HCT116 (cell line): ENCODE results near the gene FGFR3. TPM values are rescaled to one million over a fixed set of nuclear protein-coding genes. Genes with fewer than 3 reads are reported as not detected.

Source experiments
- ATAC-seq: fragments of 200-7000 bp; cut with Tn5 transposase; 2 replicates; pipeline ENCODE4 v1.9.1; 2020; ENCODE audit warnings: mild to moderate bottlenecking, moderate library complexity
- BruUV-seq: library from RNA; stranded (reverse); fragments of 400-500 nt; replicated peaks from 2 replicates; lab custom pipeline; 2021; lab: Mats Ljungman, UMichigan
- CTCF ChIA-PET: fragments of 300-600 bp; sonication (Branson Sonifier 250); formaldehyde crosslinking; loops from one replicate; lab custom pipeline; 2021; ENCODE audit warnings: antibody characterized with exemption; lab: Charles Lee
- POLR2A ChIA-PET: fragments of 300-600, 350-600 bp; sonication (Branson Sonifier 250); formaldehyde crosslinking; loops from one replicate; lab custom pipeline; 2021; ENCODE audit warnings: antibody characterized with exemption; lab: Charles Lee
- RAD21 ChIA-PET, 2 experiments: fragments of 300-600 bp; sonication (Branson Sonifier 250); formaldehyde crosslinking; loops; one replicate each; lab custom pipeline; 2023; ENCODE audit warnings: low total read pairs in 2 of 2; ENCODE audit not compliant: uncharacterized antibody in 2 of 2, unreplicated experiment in 2 of 2, low non-redundant PET in 1 of 2; lab: Charles Lee
- DNase-seq: peaks from one replicate; pipeline ENCODE4 v3.0.0-alpha.2; 2010; ENCODE audit warnings: low read depth, low spot score
- H2AFZ ChIP-seq: fragments of 200-600 bp; shearing (Covaris generic), sonication (generic); 2 replicates; pipeline ENCODE4 v1.6.1; 2017; ENCODE audit warnings: low read depth, mixed run types, mixed read lengths, antibody characterized with exemption, low read length; ENCODE audit not compliant: poor library complexity, severe bottlenecking
- H3K27ac ChIP-seq: 2 replicates; pipeline ENCODE4 v1.5.1; 2012; ENCODE audit warnings: low read depth, low read length
- H3K27me3 ChIP-seq: fragments of 200-600 bp; sonication (generic); 2 replicates; pipeline ENCODE4 v1.6.1; 2016; ENCODE audit warnings: mixed run types, low read length, mixed read lengths; ENCODE audit not compliant: insufficient read depth
- H3K36me3 ChIP-seq, 2 experiments: fragments of 200-500 bp in 1 of 2; fragments of 200-600 bp in 1 of 2; sonication (Bioruptor generic) in 1 of 2; sonication (generic) in 1 of 2; 2 replicates each; pipeline versions ENCODE4 v1.5.1 to v1.6.1; 2014 to 2016; ENCODE audit warnings: low read length in 2 of 2, inconsistent platforms in 1 of 2, mixed read lengths in 1 of 2, mixed run types in 1 of 2; ENCODE audit not compliant: insufficient read depth in 2 of 2, control insufficient read depth in 1 of 2
- H3K4me1 ChIP-seq, 2 experiments: fragments of 200-600 bp in 1 of 2; sonication (generic) in 1 of 2; 2 replicates each; pipeline versions ENCODE4 v1.5.1 to v1.6.1; 2012 to 2017; ENCODE audit warnings: low read length in 2 of 2, inconsistent platforms in 1 of 2, mild to moderate bottlenecking in 1 of 2, mixed read lengths in 1 of 2, mixed run types in 1 of 2, moderate library complexity in 1 of 2; ENCODE audit not compliant: insufficient read depth in 2 of 2, control insufficient read depth in 1 of 2
- H3K4me2 ChIP-seq: fragments of 200-600 bp; sonication (generic); 2 replicates; pipeline ENCODE4 v1.6.1; 2017; ENCODE audit warnings: mixed run types, low read length, mixed read lengths
- H3K4me3 ChIP-seq, 2 experiments: fragments of 200-600 bp in 1 of 2; sonication (generic) in 1 of 2; replicated peaks in 1 of 2; 2 replicates each; pipeline ENCODE4 v1.5.1; 2011 to 2016; ENCODE audit warnings: low read length in 2 of 2, control low read depth in 1 of 2, low read depth in 1 of 2, mild to moderate bottlenecking in 1 of 2, mixed read lengths in 1 of 2, mixed run types in 1 of 2
- H3K79me2 ChIP-seq: fragments of 200-600 bp; sonication (generic); 2 replicates; pipeline ENCODE4 v1.6.1; 2017; ENCODE audit warnings: mild to moderate bottlenecking, mixed run types, low read length, moderate library complexity, mixed read lengths; ENCODE audit not compliant: insufficient read depth
- H3K9ac ChIP-seq: fragments of 200-600 bp; sonication (generic); 2 replicates; pipeline ENCODE4 v1.6.1; 2016; ENCODE audit warnings: low read length, mixed read lengths
- H3K9me2 ChIP-seq: fragments of 200-600 bp; sonication (generic), shearing (Covaris generic); 2 replicates; pipeline ENCODE4 v1.6.1; 2017; ENCODE audit warnings: mixed run types, mild to moderate bottlenecking, moderate library complexity; ENCODE audit not compliant: insufficient read depth
- H3K9me3 ChIP-seq, 2 experiments: fragments of 200-500 bp in 1 of 2; fragments of 200-600 bp in 1 of 2; sonication (Bioruptor generic) in 1 of 2; sonication (generic) in 1 of 2; 2 replicates each; pipeline ENCODE4 v1.6.1; 2014 to 2017; ENCODE audit warnings: low read length in 2 of 2, mixed read lengths in 2 of 2, inconsistent platforms in 1 of 2, low read depth in 1 of 2, mild to moderate bottlenecking in 1 of 2, mixed run types in 1 of 2, moderate library complexity in 1 of 2; ENCODE audit not compliant: control insufficient read depth in 1 of 2, insufficient read depth in 1 of 2
- H4K20me1 ChIP-seq: fragments of 200-600 bp; sonication (generic), shearing (Covaris generic); 2 replicates; pipeline ENCODE4 v1.6.1; 2017; ENCODE audit warnings: mixed run types, mild to moderate bottlenecking, moderate library complexity; ENCODE audit not compliant: insufficient read depth
- CEBPB ChIP-seq: IDR thresholded peaks from 2 replicates; pipeline ENCODE4 v1.6.1; 2012; ENCODE audit warnings: low read depth
- POLR2A ChIP-seq: IDR thresholded peaks from 2 replicates; pipeline ENCODE4 v1.7.0; 2011; ENCODE audit warnings: borderline replicate concordance; ENCODE audit not compliant: insufficient read depth, insufficient read length; ENCODE audit errors: extremely low read depth
- SIN3A ChIP-seq: IDR thresholded peaks from 2 replicates; pipeline ENCODE4 v1.6.1; 2012; ENCODE audit warnings: low read depth
- YY1 ChIP-seq: IDR thresholded peaks from 2 replicates; pipeline ENCODE4 v1.6.1; 2011; ENCODE audit warnings: low read length, low read depth, moderate library complexity, mild to moderate bottlenecking; ENCODE audit not compliant: insufficient replicate concordance; ENCODE audit errors: extremely low read depth
- ZFX ChIP-seq: fragments of 450-650 bp; IDR thresholded peaks from 2 replicates; pipeline ENCODE4 v1.6.1; 2017
- ZNF274 ChIP-seq: fragments of 200-500 bp; sonication (Bioruptor generic); IDR thresholded peaks from 2 replicates; pipeline ENCODE4 v1.6.1; 2014; ENCODE audit warnings: mild to moderate bottlenecking, low read depth, low read length, inconsistent platforms
- intact Hi-C: fragments of 100-400 bp; cut with micrococcal nuclease; formaldehyde crosslinking; loops from 2 replicates; pipeline ENCODE4 v1.10.0; 2022
- total RNA-seq: library from RNA; stranded (reverse); gene quantifications from one replicate; pipeline ENCODE4 v1.2.1, GENCODE V29; 2021; ENCODE audit not compliant: unreplicated experiment

The FGFR3 gene
- total RNA-seq, 1 experiment from 2014 or later: 31.7 TPM

DNA sequence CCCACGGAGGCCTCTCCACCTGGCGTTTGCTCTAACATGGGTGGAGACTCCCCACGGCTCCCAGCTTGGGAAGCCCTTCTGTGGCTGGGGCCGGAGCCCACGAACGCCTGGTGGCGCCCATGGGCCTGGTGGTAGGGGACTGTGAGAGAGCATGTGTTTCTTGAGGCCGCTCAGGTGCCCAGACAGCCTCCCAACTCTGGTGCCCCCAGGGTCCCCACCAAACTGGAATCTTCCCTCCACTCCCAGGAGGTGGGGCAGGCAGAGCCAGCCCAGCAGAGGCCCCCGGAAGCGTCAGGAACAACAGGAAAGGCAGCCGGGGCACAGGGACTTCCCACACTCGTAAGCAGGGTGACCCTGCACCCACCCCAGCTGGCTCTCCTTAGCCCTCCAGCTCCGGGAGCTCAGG lies 33.3 kb upstream of the FGFR3 start:
- Histone ChIP-seq H4K20me1 (no peaks in the 10 kb centered on the region), H3K9ac (no peak overlapping the region), H3K36me3 (no peaks in the 10 kb centered on the region), H3K4me3 (no peak overlapping the region), H3K9me2 (no peaks in the 10 kb centered on the region), H3K4me1 (peaks cover 15 to 16% of the 10 kb centered on the region in 2 experiments), H2AFZ (no peak overlapping the region), H3K27ac (no peak overlapping the region), H3K79me2 (no peaks in the 10 kb centered on the region), H3K9me3 (no peaks in the 10 kb centered on the region), H3K27me3 (no peaks in the 10 kb centered on the region), H3K4me2 (no peak overlapping the region)
- CTCF ChIA-PET: interaction anchor here (0.6 kb wide), 1 partner anchor 17 kb away, joined by 3 read pairs; no protein-coding TSS in a partner anchor
- ATAC-seq (no peak), DNase-seq (no peak)
- no TSS peak for BruUV-seq
- RAD21 ChIA-PET: no interaction called here
- POLR2A ChIA-PET: no interaction called here
- TF ChIP-seq ZNF274 (no peak), CEBPB (no peak), YY1 (no peak), POLR2A (no peak)
- intact Hi-C loops: no loop called here

DNA sequence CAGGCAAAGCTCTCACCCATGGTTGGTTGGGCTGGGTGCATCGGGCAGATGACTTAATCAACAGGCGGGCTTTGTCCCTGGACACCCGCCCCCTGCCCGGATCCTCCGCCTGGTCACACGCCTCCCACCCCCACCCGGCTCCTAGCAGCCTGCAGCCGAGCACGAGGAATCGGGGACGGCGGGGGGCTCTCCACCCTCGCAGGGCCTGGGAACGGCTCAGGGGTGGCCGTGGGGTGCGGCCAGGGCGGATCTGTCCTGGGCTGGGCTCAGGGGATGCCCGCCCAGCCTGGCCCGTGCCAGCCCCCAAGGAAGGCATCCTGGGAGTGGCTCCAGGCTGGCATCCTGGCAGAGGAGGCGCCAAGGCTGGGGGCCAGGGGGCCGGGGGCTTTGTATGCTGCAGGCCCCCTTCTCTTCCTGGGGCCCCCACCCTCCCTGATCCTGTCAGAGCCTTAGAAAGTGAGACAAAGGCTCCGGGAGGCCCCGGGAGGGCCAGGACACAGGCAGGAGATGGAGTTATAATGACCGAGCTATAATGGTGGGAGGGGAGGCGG lies 32.5 kb upstream of the FGFR3 start:
- RAD21 ChIA-PET: no interaction called here
- Histone ChIP-seq H3K27me3 (no peaks in the 10 kb centered on the region), H3K4me3 (no peak overlapping the region), H3K27ac (no peak overlapping the region), H3K4me2 (no peak overlapping the region), H4K20me1 (no peaks in the 10 kb centered on the region), H2AFZ (no peak overlapping the region), H3K36me3 (no peaks in the 10 kb centered on the region), H3K9me3 (no peaks in the 10 kb centered on the region), H3K9me2 (no peaks in the 10 kb centered on the region), H3K9ac (no peak overlapping the region), H3K79me2 (no peaks in the 10 kb centered on the region), H3K4me1 (peaks cover 19 to 22% of the 10 kb centered on the region in 2 experiments)
- DNase-seq: no peak
- TF ChIP-seq SIN3A (no peak), POLR2A (no peak), ZFX (no peak)
- POLR2A ChIA-PET: no interaction called here
- ATAC-seq: no peak
- no TSS peak for BruUV-seq
- CTCF ChIA-PET: interaction anchor here (0.6 kb wide), 1 partner anchor 18 kb away, joined by 3 read pairs; no protein-coding TSS in a partner anchor
- intact Hi-C loops: no loop called here
